ENCODE measurements around the gene TRIM63. TPM values are rescaled to one million over a fixed set of nuclear protein-coding genes. Genes with fewer than 3 reads are reported as not detected.

The TRIM63 gene
- total and polyA plus RNA-seq, 2 of the 13 experiments (the other 11 are each of a cell fraction or from before 2014, with no cell fraction given) = not detected

GRCh38 chr1:26111530-26112406, 44.3 kb upstream of the TRIM63 start, which contains the start of gene PDIK1L (continued):
- TF ChIP-seq MXD4 (CRISPR knock-in tag; IDR thresholded peaks at IDR 0.05) (peak; percentile 54), ZNF337 (CRISPR knock-in tag; IDR thresholded peaks at IDR 0.05; ENCODE audit: borderline replicate concordance, low read depth) (peak; percentile 79; the same call in 1 of the 2 replicates), ZNF407 (CRISPR knock-in tag; IDR thresholded peaks at IDR 0.05; ENCODE audit: not compliant biosample characterization) (peak; percentile 56), NR2F1 (CRISPR knock-in tag; IDR thresholded peaks at IDR 0.05) (no peak), ZNF616 (CRISPR knock-in tag; IDR thresholded peaks at IDR 0.05; ENCODE audit: low read depth) (0 out of 2 replicates have a peak, but pooled peaks have one; percentile 22), ZNF883 (CRISPR knock-in tag; IDR thresholded peaks at IDR 0.05; ENCODE audit: not compliant biosample characterization) (peak; percentile 77), DMTF1 (CRISPR knock-in tag; IDR thresholded peaks at IDR 0.05) (no peak), SMAD3 (CRISPR knock-in tag; IDR thresholded peaks at IDR 0.05) (peak; percentile 31; the same call in 1 of the 2 replicates), KDM5A (IDR thresholded peaks at IDR 0.05; ENCODE audit: borderline replicate concordance, low read length) (peak; percentile 81), U2AF2 (IDR thresholded peaks at IDR 0.05; ENCODE audit: low read depth, low read length) (no peak), SP4 (CRISPR knock-in tag; IDR thresholded peaks at IDR 0.05) (peak; percentile 71; the same call in 1 of the 2 replicates), ZNF768 (CRISPR knock-in tag; IDR thresholded peaks at IDR 0.05) (0 out of 2 replicates have a peak, but pooled peaks have one; percentile 24), ZNF800 (CRISPR knock-in tag; IDR thresholded peaks at IDR 0.05) (peak; percentile 88), RFXANK (CRISPR knock-in tag; IDR thresholded peaks at IDR 0.05) (peak; percentile 68; the same call in 1 of the 2 replicates), ZNF451 (CRISPR knock-in tag; IDR thresholded peaks at IDR 0.05) (0 out of 2 replicates have a peak, but pooled peaks have one; percentile 31)
